H7 (cell line): Measurements from ENCODE around the gene PLEKHA5. TPM values are rescaled to one million over a fixed set of nuclear protein-coding genes. Genes with fewer than 3 reads are reported as not detected.
"Not testable (repeated sequence)": the region's sequence is repeated elsewhere in the genome, so short reads cannot be mapped to it uniquely, and the experiment has no call there.

Experiments used
- DNase-seq: peaks from one replicate; pipeline ENCODE4 v3.0.0; 2012
- H3K27me3 ChIP-seq: 2 replicates; pipeline ENCODE4 v1.6.0; 2011; ENCODE audit warnings: mild to moderate bottlenecking, low read length; ENCODE audit not compliant: control insufficient read depth, insufficient read depth
- H3K36me3 ChIP-seq: replicated peaks from 2 replicates; pipeline ENCODE4 v1.5.1; 2011; ENCODE audit warnings: low read length; ENCODE audit not compliant: control insufficient read depth, insufficient read depth
- H3K4me3 ChIP-seq: 2 replicates; pipeline ENCODE4 v1.5.1; 2011; ENCODE audit warnings: low read depth, mild to moderate bottlenecking, control low read depth, low read length, moderate library complexity; ENCODE audit not compliant: insufficient read depth
- total RNA-seq: library from RNA; depleted of rRNA; stranded (reverse); fragments of >200 nt; shearing (Covaris generic); gene quantifications from 2 replicates; pipeline ENCODE4 v1.2.3, GENCODE V29; 2014

The PLEKHA5 gene
- total RNA-seq, 1 experiment from 2014 or later, result 33.9 TPM

DNA sequence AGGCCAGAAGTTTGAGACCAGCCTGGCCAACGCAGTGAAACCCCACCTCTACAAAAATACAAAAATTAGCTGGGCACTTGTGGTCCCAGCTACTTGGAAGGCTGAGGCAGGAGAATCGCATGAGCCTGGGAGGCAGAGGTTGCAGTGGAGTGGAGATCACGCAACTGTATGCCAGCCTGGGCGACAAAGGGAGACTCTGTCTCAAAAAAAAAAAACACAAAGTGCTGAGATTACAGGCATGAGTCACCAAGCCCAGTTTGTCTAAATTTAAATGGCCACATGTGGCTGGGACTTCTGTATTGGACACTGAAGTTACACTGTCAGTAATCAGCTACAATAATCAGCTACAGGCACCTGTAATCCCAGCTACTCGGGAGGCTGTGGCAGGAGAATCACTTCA lies 208.9 kb downstream of the PLEKHA5 start:
- no peak for DNase-seq
- Histone ChIP-seq H3K36me3 (peaks cover 3% of the 10 kb centered on the region), H3K27me3 (no peaks in the 10 kb centered on the region), H3K4me3 (no peak overlapping the region)

GRCh38 chr12:19350850-19351249 lies 221.3 kb downstream of the PLEKHA5 start:
- not testable (repeated sequence) for H3K36me3 ChIP-seq, H3K27me3 ChIP-seq, DNase-seq, H3K4me3 ChIP-seq

DNA sequence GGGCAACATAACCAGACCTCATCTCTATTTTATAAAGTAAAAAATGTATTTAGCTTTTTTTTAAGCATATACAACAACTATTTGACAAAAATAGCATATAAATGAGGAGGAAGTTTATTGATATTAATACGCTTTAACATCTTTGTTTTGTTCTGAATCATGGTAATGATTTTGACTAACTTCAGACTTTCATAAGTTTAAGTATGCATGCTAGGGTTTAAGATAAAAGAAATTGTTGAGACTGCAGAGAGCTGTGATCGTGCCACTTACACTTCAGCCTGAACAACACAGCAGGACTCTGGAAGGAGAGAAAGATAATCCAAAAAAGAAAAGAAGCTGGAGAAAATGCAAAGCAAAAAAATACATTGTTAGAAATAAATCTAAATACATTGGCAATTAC lies 221.8 kb downstream of the PLEKHA5 start:
- Histone ChIP-seq H3K27me3 (no peaks in the 10 kb centered on the region), H3K36me3 (peaks cover 2% of the 10 kb centered on the region), H3K4me3 (no peak overlapping the region)
- DNase-seq, result no peak

DNA sequence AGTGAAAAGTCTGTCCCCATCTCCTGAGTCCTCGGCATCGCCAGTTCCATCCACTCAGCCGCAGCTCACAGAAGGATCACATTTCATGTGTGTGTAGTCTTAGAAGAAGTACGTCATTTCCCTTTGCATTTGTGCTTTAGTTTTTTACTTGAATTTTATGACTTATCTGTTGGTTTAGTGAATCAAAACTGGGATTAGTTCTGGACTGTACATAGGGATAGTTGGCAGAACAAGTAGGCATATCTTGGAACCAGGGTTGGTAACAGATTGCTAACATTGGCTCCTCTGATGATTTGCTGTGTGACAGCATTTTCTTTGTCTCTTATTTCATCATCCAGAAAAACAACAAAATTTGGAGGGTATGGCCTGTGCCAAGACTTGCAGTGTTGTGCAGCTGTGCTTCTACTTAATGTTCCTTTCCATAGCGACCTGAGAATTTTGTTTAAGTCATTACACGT lies 240.2 kb downstream of the PLEKHA5 start:
- Histone ChIP-seq H3K36me3 (peaks cover 16% of the 10 kb centered on the region), H3K27me3 (no peaks in the 10 kb centered on the region), H3K4me3 (no peak overlapping the region)
- no peak for DNase-seq

- Histone ChIP-seq H3K4me3 (no peak overlapping the region), H3K36me3 (peaks cover 11% of the 10 kb centered on the region), H3K27me3 (no peaks in the 10 kb centered on the region)
- no peak for DNase-seq
Observed at GRCh38 chr12:19373586-19373985, 244.1 kb downstream of the PLEKHA5 start.

DNA sequence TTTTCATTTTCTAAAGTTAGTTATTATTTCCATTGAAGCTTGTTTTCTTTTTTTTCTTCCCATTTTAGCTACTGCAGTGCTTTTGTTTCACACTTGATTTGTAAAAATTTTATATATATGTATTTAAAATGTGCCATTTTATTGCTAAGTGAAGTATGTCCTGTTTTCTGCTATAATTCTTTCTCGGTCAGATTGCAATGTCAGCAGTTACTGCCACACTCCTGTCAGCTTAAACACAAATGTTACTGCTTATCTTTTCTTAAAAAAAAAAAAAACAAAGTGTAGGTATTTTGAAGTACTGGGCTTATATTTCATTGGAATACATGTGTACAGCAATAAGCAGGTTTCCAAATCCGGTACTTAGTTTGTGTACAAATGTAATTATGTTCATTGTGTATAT lies 246.4 kb downstream of the PLEKHA5 start:
- H3K27me3 ChIP-seq, result no peaks in the 10 kb centered on the region
- H3K36me3 ChIP-seq, result peaks cover 7% of the 10 kb centered on the region
- H3K4me3 ChIP-seq, result no peak overlapping the region
- DNase-seq, result no peak

DNA sequence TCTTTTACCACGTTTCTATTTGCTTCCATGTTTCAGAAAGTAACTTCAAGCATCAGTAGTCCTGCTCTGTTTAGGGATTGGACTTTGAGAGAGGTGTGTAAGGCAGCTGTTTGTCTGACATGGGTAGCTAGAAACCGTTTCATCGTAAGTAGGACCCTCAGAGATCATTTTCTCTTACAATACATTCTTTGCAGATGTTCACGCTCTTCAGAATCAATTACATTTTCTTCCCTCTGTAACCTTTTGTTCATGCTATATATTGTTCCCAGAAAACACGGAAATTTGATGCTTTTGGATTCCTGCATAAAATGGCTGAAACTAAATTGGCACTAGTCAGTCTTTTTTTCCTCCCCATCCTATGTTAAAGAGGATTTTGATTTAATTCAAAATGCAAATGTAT lies 247.2 kb downstream of the PLEKHA5 start:
- DNase-seq, result no peak
- Histone ChIP-seq H3K27me3 (no peaks in the 10 kb centered on the region), H3K4me3 (no peak overlapping the region), H3K36me3 (peaks cover 3% of the 10 kb centered on the region)

GRCh38 chr12:19382111-19382526 lies 252.6 kb downstream of the PLEKHA5 start:
- Histone ChIP-seq H3K36me3 (0 out of 2 replicates have a peak, but pooled peaks cover 2% of the 10 kb centered on the region), H3K27me3 (no peaks in the 10 kb centered on the region), H3K4me3 (no peak overlapping the region)
- DNase-seq, result peak; percentile 74

DNA sequence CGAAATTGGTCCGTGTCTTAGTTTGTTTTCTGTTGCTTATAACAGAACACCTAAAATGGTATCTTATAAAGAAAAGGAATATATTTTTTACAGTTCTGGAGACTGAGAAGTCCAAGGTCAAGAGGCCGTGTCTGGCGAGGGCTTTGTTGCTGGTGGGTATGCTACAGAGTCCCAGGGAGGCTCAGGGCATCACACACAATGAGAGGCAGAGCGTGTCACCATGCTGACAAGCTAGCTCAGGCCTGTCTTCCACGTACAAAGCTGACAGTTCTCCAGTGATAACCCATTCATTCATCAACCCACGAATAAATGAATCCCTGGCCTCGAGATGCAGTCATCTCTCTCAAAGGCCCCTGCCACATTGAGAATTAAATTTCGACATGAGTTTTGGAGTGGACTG lies 253.0 kb downstream of the PLEKHA5 start:
- no peak for DNase-seq
- Histone ChIP-seq H3K4me3 (no peak overlapping the region), H3K36me3 (0 out of 2 replicates have a peak, but pooled peaks cover 2% of the 10 kb centered on the region), H3K27me3 (no peaks in the 10 kb centered on the region)

DNA sequence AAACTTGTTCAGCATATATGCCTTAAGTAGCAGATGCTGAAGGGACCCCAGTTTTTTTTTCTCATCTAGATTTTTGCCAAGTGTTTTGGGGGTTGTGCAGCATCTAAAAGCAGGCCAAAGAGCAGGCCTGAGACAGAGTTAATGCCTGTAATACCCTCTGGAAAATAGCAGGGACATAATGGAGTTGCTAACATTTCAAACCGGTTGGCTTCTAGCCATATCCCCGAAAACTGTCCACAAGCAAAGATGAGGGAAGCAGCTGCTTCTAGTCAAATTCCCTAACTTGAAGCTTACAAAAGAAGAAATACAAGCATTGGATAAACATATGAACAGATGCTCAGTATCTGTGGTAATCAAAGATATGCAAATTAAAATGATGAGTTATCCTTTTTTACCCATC lies 257.6 kb downstream of the PLEKHA5 start:
- H3K27me3 ChIP-seq, result no peaks in the 10 kb centered on the region
- no peak overlapping the region for H3K4me3 ChIP-seq
- no peaks in the 10 kb centered on the region for H3K36me3 ChIP-seq
- no peak for DNase-seq

- no peak for DNase-seq
- Histone ChIP-seq H3K4me3 (no peak overlapping the region), H3K27me3 (no peaks in the 10 kb centered on the region), H3K36me3 (no peaks in the 10 kb centered on the region)
Observed at GRCh38 chr12:19388131-19388549, 258.6 kb downstream of the PLEKHA5 start.

DNA sequence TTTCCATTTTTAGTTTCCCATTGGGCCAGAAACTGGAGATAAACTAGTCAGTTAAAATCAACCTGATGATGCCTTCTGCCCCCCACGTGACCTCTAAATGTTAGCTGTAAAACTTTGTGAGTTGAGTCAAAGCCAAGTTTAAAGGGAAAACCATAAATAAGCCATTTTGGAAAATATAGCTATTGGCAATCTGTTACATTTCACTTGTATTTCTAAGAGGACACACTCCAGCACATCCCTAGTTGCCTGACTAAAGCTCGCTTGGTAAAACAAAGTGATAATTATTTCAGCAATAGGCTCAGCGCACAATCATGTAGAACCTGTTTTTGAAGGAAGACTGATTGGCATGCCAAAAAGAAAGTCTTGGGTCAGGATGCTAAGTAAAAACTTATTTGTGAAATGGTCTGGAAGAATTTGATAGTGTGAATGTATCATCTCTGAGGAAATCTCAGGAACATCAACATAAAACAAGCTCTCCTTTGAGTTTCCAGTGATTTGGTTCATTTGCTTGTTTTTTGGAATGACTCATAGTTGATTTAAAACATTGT lies 260.6 kb downstream of the PLEKHA5 start:
- Histone ChIP-seq H3K27me3 (no peaks in the 10 kb centered on the region), H3K4me3 (no peak overlapping the region), H3K36me3 (no peaks in the 10 kb centered on the region)
- DNase-seq, result no peak

GRCh38 chr12:19392644-19393043 lies 263.1 kb downstream of the PLEKHA5 start:
- not testable (repeated sequence) for H3K36me3 ChIP-seq, DNase-seq, H3K4me3 ChIP-seq, H3K27me3 ChIP-seq

DNA sequence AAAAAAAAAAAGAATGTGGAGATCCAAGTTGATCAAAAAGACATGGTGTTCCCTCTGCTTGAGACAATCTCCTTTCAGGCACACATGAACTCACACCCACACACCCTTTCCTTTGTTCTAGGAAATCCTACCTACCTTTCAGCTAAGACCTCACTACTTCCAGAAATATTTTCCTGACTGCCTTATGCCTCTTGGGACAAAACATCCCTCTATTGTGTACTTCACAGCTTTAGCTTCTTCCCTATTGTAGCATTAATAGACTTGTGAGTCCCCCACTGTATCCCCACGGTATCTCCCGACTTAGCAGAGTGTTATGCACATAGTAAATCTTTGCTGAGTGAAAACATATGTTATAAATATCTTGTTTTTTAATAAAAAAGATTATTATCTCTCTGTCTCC lies 264.9 kb downstream of the PLEKHA5 start:
- H3K36me3 ChIP-seq, result no peaks in the 10 kb centered on the region
- DNase-seq, result no peak
- H3K27me3 ChIP-seq, result no peaks in the 10 kb centered on the region
- no peak overlapping the region for H3K4me3 ChIP-seq

GRCh38 chr12:19397534-19397933 lies 268.0 kb downstream of the PLEKHA5 start:
- DNase-seq, result no peak
- no peaks in the 10 kb centered on the region for H3K27me3 ChIP-seq
- no peak overlapping the region for H3K4me3 ChIP-seq
- no peaks in the 10 kb centered on the region for H3K36me3 ChIP-seq
